HG02885 (cell line): ENCODE measurements around the gene TUFM.
"Not testable (repeated sequence)": the region's sequence is repeated elsewhere in the genome, so short reads cannot be mapped to it uniquely, and the experiment has no call there.

Source experiments
- ATAC-seq: cut with Tn5 transposase; IDR thresholded peaks from one replicate; pipeline ENCODE4 v1.9.1; 2021; ENCODE audit warnings: mild to moderate bottlenecking; ENCODE audit not compliant: unreplicated experiment, poor library complexity

Gene TUFM

DNA sequence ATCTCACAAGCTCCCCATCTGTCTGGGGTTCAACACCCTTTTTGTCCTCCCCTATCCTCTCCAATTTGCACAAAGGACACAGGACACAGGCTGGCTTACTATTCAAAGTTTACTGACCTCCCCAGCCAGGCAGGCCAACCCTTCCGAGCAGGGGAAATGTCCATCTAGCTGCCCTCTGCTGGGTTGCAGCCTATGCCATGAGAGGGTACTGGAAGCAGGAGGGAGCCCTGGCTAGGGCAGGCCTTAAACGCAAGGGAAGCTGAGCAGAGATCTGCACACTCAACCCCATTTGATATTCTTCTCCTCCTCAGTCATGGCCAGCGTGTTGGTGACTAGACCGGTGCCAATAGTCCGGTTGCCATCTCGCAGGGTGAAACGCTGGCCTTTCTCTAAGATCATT lies 3.5 kb downstream of the TUFM start:
- ATAC-seq, result no peak

DNA sequence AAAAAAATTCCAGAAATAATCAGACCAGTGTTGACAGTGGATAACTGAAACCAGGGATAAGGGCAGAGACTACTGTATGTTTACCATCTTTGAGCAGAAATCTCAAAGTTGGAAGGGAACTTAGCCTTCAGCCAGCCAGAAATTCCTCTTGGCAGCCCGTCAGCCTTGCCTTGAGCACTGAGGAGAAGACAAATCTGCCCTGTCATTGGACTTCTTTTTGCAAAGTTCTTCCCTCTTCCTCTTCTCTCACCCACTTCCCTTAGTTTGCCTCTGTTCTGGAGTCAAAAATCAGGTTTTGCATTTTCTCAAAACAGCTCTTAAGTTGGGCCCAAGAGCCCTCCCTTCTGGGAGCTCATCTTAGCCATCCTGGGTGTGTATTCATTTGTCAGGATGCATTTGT lies 6.2 kb downstream of the TUFM start:
- no peak for ATAC-seq

DNA sequence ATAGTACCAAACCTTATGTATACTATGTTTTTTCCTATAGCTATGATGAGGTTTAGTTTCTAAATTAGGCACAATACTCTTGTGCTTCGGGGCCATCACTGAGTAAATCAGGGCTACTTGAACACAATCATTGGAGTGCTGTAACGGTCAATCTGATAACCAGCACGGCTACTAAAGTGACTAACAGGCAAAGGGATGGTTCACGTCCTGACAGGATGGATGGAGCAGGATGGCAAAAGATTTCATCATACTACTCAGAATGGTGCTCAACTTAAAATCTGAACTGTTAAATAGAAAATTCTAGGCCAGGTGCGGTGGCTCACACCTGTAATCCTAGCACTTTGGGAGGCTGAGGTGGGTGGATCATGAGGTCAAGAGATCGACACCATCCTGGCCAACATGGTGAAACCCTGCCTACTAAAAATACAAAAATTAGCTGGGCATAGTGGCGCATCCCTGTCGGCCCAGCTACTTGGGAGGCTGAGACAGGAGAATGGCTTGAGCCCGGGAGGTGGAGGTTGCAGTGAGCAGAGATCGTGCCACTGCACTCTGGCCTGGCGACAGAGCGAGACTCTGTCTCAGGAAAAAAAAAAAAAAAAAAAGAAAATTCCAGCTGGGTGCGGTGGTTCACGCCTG lies 7.0 kb downstream of the TUFM start:
- no peak for ATAC-seq

DNA sequence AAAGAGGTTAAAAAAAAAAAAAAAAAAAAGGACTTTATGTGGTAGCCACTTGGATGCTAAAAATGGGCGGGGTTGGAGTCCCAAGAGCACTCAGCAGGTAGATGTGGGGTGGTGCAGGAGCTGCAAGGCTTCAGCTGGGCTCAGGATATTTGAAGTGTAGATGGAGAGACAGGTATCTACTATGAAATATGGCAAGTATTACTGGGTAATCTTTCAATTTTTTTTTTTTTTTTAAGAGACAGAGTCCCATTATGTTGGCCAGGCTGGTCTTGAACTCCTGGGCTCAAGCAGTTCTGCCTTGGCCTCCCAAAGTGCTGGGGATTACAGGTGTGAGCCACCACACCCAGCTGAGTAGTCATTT lies 7.6 kb downstream of the TUFM start:
- no peak for ATAC-seq

DNA sequence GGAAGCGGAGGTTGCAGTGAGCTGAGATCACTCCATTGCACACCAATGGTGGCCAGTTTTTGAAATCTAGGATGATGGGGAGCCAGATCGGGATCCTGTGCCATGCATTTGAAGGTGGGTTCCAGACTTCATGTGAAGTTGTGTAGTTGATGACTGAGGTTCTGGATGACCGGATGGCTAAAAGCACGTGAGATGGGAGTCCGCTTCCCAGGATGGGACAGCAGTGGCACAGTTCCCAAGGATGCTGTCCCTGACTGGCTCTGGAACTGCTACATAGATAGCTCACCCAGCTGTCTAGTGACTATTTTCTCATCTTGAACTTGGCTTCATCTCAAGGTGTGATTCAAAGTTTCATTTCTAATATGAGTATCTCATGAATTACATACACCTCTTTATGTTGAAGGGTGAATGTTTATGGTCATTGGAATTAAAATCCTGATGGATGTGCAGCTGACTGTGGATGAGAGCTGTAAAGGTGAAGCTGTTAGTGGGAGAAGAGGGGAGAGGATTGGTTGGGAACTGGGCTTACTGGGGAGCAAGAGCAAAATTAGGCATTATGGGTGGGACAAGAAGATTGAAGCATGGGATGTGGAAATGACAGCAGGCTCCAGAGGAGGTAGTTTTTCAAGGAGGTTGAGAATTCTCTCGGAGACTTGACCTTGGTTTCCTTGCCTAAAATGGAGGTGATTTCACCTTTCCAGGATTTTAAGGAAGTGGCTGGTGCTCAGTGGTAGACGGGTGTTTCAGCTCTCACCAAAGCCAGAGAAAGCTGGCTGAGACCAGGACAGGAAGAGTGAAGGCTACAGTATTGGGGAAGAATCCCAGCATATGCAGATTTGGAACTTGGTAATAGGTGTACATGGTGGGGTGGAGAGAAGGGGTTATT lies 8.2 kb downstream of the TUFM start:
- no peak for ATAC-seq

DNA sequence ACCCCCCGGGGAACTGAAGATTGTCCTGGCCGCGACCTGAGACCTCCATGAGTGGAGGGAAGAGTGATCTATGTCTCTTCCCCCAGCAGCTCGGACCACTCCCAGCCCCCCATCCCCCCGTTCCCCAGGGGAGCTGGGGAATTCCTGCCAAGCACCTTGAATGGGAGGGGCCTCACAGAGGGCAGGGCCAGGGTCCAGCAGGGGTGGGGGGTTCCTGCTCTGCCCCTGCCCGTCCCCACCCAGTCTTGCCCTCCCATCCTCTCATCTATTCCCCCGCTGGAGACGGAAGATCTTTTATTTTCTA lies 9.4 kb downstream of the TUFM start:
- no peak for ATAC-seq

DNA sequence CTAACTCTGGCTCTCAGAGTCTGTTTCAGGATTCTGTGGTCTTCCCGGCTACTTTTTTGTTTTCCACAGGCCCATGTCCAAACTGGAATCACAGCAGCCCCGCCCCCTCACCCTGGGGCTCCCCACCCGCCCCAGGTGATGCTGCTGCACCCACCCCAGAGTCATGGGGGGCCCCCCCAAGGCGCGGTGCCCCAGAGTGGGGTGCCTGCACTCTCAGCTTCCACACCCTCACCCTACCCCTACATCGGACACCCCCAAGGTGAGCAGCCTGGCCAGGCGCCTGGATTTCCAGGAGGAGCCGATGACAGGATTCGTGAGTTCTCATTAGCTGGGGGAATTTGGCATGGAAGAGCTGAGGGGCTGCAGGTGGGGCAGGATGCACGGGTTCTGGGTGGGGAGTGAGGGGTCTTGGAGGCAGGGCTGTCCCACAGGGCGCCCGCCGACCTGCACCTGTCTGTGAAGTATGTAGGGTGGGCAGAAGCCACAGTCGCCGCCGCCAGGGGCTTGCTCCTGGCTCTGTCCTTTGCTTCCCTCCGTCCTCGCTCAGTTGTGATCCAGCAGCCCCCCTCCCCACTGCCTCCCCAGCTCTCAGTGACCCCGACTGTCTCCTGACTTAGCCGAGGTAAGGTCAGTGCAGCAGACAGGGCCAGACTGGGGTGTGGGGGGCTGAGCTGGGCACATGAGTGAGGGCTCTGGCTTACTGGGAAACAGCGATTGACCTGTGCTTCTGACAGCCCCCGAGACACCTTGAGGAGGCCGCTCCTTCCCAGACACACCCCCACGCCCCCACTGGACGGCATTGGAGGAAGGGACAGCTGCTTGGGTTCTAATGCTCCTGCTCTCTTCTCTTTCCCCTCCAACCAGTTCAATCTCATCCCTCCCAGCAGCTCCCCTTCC lies 10.0 kb downstream of the TUFM start:
- ATAC-seq, result no peak

DNA sequence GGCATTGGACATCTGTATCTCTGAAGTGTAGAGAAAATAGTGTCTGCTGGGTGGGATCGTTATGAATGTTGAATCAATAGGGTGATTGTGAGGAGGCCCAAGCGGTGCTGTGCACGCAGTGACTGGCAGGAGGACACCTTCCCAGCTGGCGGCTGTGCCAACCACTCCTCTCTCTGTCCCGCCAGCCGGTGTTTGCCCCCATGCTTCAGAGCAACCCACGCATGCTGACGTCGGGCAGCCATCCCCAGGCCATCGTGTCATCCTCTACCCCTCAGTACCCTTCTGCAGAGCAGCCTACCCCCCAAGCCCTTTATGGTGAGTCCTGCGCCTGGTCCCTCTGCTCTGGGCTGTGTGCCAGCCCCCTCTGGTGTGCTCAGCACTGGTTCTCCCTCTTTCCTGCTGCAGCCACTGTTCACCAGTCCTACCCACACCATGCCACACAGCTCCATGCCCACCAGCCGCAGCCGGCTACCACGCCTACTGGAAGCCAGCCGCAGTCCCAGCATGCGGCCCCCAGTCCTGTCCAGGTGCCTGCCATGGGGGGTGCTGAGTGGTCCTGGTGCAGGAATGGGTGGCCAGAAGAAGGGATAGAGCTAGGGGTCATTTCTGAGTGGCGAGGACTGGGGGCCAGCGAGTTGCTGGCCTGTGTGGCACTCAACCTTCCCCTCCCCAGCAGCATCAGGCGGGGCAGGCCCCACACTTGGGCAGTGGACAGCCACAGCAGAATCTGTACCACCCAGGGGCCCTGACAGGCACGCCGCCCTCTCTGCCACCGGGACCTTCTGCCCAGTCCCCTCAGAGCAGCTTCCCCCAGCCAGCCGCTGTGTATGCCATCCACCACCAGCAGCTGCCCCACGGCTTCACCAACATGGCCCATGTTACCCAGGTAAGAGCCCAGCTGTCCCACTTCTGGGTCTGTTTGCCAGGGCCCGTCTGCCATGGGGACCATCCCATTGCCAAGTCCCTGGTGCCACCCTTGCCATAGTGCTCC lies 11.0 kb downstream of the TUFM start:
- no peak for ATAC-seq

DNA sequence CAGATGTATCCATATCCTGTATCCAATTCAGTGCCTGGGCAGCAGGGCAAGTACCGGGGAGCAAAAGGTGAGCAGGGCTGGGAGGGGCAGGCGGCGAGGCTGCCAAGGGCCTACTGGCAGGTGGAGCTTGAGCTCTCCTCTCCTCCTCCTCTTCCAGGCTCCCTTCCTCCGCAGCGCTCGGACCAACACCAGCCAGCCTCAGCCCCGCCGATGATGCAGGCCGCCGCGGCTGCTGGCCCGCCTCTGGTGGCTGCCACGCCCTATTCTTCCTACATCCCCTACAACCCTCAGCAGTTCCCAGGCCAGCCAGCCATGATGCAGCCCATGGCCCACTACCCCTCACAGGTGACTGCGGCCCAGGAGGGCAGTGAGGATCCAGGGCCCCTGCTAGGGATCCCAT lies 11.8 kb downstream of the TUFM start:
- no peak for ATAC-seq

DNA sequence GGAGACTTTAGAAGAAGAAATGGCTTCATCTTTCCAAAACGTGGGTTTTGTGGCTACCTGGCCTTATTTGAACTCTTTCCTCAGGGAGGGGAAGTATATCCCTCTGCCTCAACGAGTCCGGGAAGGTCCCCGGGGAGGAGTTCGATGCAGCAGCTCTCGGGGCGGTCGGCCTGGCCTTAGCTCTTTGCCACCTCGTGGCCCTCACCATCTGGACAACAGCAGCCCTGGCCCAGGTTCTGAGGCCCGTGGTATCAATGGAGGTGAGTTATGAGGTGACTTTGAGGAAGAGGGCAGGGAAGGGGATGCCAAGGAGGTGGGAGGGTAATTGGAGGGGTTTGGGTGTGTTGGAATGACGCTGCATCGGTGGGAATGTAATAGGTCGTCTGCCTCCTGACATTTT lies 15.6 kb downstream of the TUFM start:
- no peak for ATAC-seq

DNA sequence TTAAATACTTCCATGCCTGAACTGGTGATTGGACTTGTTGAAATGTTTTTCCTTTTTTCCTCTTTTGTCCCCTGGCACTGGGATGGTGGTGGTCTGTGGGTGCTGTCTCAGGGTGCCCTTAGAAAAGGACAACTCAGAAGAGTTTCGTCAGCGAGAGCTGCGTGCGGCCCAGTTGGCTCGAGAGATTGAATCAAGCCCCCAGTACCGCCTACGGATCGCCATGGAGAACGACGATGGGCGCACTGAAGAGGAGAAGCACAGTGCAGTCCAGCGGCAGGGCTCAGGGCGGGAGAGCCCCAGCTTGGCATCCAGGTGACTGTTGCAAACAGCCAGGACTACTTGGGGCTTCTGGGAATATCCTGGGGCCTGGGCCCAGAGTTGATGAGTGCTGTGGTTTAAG lies 16.4 kb downstream of the TUFM start:
- no peak for ATAC-seq

DNA sequence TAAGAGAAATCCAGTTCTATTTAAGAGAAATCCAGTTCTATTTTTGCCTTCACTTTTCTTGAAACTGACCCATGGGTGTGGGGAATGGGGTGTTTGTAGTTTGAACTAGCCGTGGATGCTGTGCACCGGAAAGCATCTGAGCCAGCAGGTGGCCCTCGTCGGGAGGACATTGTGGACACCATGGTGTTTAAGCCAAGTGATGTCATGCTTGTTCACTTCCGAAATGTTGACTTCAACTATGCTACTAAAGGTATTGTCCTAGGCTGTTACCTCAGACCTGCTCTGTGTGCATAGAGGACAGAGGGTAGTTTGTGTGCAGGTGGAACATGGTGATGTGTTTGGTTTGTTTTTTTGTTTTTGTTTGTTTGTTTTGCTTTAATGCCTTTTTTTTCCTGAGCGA lies 20.0 kb downstream of the TUFM start:
- ATAC-seq, result no peak

DNA sequence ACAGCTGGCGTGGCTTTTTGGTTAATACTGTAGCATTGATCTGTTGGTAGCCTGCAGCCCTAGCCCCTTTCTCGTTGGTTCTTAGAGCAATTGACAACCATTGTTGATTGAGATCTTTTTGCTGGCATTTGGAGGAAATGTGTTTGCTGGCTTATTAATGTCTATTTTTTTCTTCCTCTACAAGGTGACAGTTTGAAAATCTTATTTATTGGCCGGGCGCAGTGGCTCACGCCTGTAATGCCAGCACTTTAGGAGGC lies 21.5 kb downstream of the TUFM start:
- ATAC-seq, result no peak

DNA sequence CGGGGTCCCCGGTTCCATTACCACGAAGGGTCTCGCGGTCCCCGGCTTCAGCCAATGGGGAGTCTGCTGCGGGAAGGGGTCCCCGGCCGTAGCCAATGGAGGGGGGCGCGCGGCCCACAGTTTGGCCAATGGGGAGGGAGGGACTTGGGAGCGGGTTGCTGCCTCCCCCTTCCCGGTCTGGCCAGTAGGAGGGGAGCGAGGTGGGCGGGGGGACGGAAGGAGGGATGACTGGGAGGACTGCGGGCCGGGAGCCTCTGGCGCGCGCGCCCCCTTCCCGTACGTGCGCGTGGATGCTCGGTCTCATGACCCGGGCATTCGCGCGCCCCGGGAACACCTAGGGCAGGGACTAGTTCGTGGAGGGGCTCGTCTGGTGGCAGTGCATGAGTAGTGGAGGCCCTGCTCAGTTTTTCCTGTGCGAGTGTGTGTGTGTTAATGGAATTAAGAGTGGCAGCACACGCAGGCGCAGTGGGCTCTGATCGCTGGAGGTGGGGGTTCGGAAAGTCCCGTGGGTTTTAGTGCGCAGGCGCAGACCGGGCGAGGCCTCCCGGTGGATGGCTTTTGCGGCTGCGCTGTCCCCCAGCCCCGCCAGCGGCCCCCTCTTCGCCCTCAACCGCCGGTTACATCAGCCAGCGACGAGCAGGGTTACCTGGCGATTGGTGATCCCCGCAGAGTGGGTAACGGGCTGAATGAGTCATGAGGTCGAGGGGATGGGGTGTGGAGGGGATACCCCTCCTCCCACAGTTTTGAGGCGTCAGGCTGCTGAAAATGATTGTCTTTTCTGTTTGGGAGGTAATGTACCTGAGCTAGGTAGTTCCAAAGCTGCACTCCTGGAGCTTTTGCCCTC lies 22.1 kb downstream of the TUFM start:
- ATAC-seq, result peak; percentile 67

DNA sequence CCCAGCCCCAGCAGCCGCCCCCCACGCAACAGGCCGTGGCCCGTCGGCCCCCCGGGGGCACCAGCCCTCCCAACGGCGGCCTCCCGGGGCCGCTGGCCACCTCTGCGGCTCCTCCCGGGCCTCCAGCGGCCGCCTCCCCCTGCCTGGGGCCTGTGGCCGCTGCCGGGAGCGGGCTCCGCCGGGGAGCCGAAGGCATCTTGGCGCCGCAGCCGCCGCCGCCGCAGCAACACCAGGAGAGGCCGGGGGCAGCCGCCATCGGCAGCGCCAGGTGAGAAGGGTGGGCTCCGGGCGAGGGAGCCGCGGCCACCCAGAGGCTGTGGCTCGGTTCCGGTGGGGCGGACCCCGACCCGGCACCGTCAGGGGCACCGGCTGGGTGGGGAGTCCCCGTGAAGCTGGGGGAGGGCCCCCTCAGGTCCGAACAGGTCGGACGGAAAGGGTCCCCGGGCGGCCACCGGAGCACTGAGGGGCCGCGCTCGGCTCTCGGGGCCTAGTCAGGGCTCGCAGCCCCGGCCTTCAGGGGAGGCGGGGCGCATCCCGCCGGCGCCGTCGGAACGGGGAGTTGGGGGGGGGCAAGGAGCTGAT lies 22.8 kb downstream of the TUFM start:
- no peak for ATAC-seq

DNA sequence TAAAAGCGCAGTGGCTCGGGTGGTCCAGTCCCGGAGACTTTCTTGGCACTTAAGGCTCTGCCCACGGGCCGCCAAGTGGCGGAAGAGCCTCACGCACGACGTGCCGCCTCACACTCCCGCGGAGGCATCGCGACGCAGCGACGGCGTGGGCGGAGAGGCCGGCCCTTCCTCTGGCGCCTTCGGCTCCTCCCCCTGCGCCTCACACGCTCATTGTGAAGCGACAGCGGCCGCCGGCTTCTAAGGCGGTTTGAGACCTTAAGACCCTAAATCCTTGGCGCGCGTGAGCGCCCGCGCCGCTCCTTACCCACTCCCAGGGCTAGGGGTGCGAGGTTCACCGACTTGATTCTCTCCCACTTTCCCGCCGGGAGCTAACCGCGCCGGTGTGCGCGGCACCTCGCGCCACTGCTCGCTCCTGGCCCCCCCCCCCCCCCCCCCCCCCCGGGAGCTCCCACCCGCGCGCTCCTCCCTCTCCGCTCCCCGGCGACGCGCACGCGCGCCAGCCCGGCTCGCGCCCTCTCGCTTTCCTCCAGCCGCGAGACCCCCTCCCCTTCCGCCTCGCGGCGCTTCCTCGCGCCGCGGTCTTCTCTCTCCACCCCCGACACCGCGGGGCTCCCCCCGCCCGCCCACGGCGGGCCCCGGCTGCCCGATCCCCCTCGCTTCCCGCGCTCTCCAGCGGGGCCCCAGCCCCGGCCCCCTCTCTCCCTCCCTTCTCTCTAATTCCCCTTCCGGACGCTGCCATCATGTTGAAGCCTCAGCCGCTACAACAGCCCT lies 23.4 kb downstream of the TUFM start, which contains the start of gene ATXN2L:
Gene ATXN2L, plus strand, starts transcription at position 480 of the 771 bp plus-strand sequence. Its CDS starts 261 bp downstream, at position 741.
- peak; percentile 54 for ATAC-seq

DNA sequence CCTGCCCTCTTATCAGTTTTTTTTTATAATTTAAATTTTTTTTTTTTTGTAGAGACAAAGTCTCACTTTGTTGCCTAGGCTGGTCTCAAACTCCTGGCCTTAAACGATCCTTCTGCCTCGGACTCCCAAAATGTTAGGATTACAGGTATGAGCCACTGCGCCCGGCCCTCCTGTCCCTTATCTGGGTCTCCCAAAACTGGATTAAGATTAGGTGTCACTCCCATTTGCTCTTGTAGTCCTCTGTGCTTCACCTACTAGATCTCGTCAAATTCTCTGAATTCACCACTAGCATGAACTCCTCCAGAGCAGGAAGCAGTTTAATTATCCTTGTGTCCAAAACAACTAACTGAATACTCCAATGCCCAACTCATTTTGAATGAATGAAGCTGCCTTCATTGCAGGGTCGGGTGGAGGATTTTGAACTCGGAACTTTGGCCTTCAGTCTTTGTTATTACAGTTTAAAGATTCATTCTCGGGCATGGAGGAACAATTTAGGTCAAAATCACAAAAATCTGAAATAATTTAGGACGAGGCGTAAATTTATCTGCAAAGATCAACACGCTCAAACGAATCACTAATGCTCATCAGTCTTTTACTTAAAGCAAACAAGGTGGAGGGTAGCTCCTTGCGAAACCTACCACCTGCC lies 24.2 kb downstream of the TUFM start:
- no peak for ATAC-seq

DNA sequence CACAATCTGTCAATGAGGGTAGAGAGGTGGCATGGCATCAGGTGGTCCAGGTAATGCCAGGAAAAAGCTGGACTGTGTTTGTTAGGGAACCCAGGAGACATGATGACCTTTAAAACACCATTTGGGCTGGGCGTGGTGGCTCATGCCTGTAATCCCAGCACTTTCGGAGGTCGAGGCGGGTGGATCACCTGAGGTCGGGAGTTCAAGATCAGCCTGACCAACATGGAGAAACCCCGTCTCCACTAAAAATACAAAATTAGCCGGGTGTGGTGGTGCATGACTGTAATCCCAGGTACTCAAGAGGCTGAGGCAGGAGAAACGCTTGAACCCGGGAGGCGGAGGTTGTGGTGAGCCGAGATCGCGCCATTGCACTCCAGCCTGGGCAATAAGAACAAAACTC lies 25.6 kb downstream of the TUFM start:
- not testable (repeated sequence) for ATAC-seq
